Activated T-helper 2 cell treated with anti-CD3 and anti-CD28 coated beads, Interferon-gamma antibody, Interleukin-2, Interleukin-4, amounts not matched to agents 10 μg/mL and 5 μg/mL and 100 μg/mL, durations not matched to agents 14 hours and 24 hours and 36 hours (primary cell): ENCODE data around the gene IFI35. TPM values are rescaled to one million over a fixed set of nuclear protein-coding genes. Genes with fewer than 3 reads are reported as not detected.

ENCODE experiments used
- DNase-seq: peaks from one replicate; pipeline ENCODE4 v3.0.0; 2021; ENCODE audit warnings: low spot score
- H3K27ac Mint-ChIP-seq: one replicate; pipeline ENCODE4 v1.8.0; 2021; ENCODE audit warnings: mixed read lengths
- H3K27me3 Mint-ChIP-seq: one replicate; pipeline ENCODE4 v1.8.0; 2021; ENCODE audit warnings: low read depth, mixed read lengths
- H3K36me3 Mint-ChIP-seq: one replicate; pipeline ENCODE4 v1.8.0; 2021; ENCODE audit warnings: low read depth, mixed read lengths
- H3K4me1 Mint-ChIP-seq: one replicate; pipeline ENCODE4 v1.8.0; 2021; ENCODE audit warnings: low read depth, mixed read lengths
- H3K4me3 Mint-ChIP-seq: one replicate; pipeline ENCODE4 v1.8.0; 2021; ENCODE audit warnings: low read depth, mild to moderate bottlenecking, moderate library complexity, mixed read lengths
- H3K9me3 Mint-ChIP-seq: one replicate; pipeline ENCODE4 v1.8.0; 2021; ENCODE audit warnings: mixed read lengths
- intact Hi-C: fragments of 100-400 bp; cut with micrococcal nuclease; formaldehyde crosslinking; loops from one replicate; pipeline ENCODE4 v1.15.1; 2023
- total RNA-seq: library from RNA; stranded (reverse); gene quantifications from 2 replicates; pipeline ENCODE4 v1.2.3, GENCODE V29; 2022

IFI35 gene
- total RNA-seq, 1 donor from 2014 or later: 49.1 TPM

GRCh38 chr17:43020030-43020621, 13.5 kb downstream of the IFI35 start:
- no peaks in the 10 kb centered on the region for H3K9me3 Mint-ChIP-seq
- intact Hi-C loops: loop anchor here (5.0 kb wide), 3 partner anchors 152 to 462 kb away; partner anchors contain the start of genes DHX8 and NBR1
- H3K27ac Mint-ChIP-seq: no peak overlapping the region

GRCh38 chr17:43020789-43021740, 14.5 kb downstream of the IFI35 start:
- intact Hi-C loops: loop anchor here (5.0 kb wide), 3 partner anchors 151 to 461 kb away; partner anchors contain the start of genes DHX8 and NBR1
- peaks cover 26% of the 10 kb centered on the region for H3K4me1 Mint-ChIP-seq
- H3K36me3 Mint-ChIP-seq: no peaks in the 10 kb centered on the region
- H3K27me3 Mint-ChIP-seq: peaks cover 10% of the 10 kb centered on the region
- no peak overlapping the region for H3K27ac Mint-ChIP-seq
- no peaks in the 10 kb centered on the region for H3K9me3 Mint-ChIP-seq
- peak overlapping the region; percentile 82 for H3K4me3 Mint-ChIP-seq
- no peak for DNase-seq

More at GRCh38 chr17:43020030-43020621, 13.5 kb downstream of the IFI35 start:
- DNase-seq: no peak
- peak overlapping the region; percentile 52 for H3K4me3 Mint-ChIP-seq
- H3K27me3 Mint-ChIP-seq: peaks cover 7% of the 10 kb centered on the region
- H3K36me3 Mint-ChIP-seq: peaks cover 3% of the 10 kb centered on the region
- H3K4me1 Mint-ChIP-seq: peaks cover 26% of the 10 kb centered on the region

GRCh38 chr17:43021741-43022512, 15.3 kb downstream of the IFI35 start, which contains the start of gene VAT1:
Gene VAT1, minus strand, starts transcription at chr17:43022385. Its CDS starts 63 bp downstream, at chr17:43022322.
- intact Hi-C loops: loop anchor here (5.0 kb wide), 3 partner anchors 150 to 460 kb away; partner anchors contain the start of genes DHX8 and NBR1
- peaks cover 26% of the 10 kb centered on the region for H3K4me1 Mint-ChIP-seq
- no peaks in the 10 kb centered on the region for H3K9me3 Mint-ChIP-seq
- DNase-seq: peak; percentile 49
- H3K36me3 Mint-ChIP-seq: no peaks in the 10 kb centered on the region
- H3K4me3 Mint-ChIP-seq: peak within 1 kb of the TSS; percentile 82
- H3K27ac Mint-ChIP-seq: no peak within 1 kb of the TSS
- peaks cover 11% of the 10 kb centered on the region for H3K27me3 Mint-ChIP-seq

- intact Hi-C loops: loop anchor here (5.0 kb wide), 3 partner anchors 148 to 458 kb away; partner anchors contain the start of genes DHX8 and NBR1
- peak within 1 kb of the TSS; percentile 90 for H3K4me3 Mint-ChIP-seq
- no peaks in the 10 kb centered on the region for H3K36me3 Mint-ChIP-seq
- no peaks in the 10 kb centered on the region for H3K9me3 Mint-ChIP-seq
- peaks cover 16% of the 10 kb centered on the region for H3K4me1 Mint-ChIP-seq
- peak; percentile 69 for DNase-seq
- H3K27ac Mint-ChIP-seq: peak within 1 kb of the TSS; percentile 84
- peaks cover 11% of the 10 kb centered on the region for H3K27me3 Mint-ChIP-seq
Observed at GRCh38 chr17:43024407-43025289, 18.1 kb downstream of the IFI35 start, which contains the start of gene RND2. Gene RND2, plus strand, starts transcription at chr17:43025231. Its CDS starts 117 bp downstream, at chr17:43025348.

DNA sequence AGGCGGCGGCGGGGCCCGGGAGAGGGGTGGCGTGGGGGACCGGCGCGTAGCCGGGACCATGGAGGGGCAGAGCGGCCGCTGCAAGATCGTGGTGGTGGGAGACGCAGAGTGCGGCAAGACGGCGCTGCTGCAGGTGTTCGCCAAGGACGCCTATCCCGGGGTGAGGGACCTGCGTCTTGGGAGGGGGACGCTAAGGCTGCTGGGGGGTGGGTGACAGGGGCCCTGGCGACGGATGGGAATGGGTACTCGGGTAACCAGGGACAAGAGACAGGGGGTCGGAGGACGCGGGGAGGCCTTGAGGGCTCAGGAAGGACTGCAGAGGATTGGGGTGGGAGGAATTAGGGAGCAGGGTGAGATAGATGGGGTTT, 18.7 kb downstream of the IFI35 start:
- H3K4me3 Mint-ChIP-seq: peak overlapping the region; percentile 55
- peaks cover 11% of the 10 kb centered on the region for H3K27me3 Mint-ChIP-seq
- no peak overlapping the region for H3K27ac Mint-ChIP-seq
- no peak for DNase-seq
- no peaks in the 10 kb centered on the region for H3K9me3 Mint-ChIP-seq
- H3K36me3 Mint-ChIP-seq: no peaks in the 10 kb centered on the region
- peaks cover 12% of the 10 kb centered on the region for H3K4me1 Mint-ChIP-seq
- intact Hi-C loops: no loop called here

DNA sequence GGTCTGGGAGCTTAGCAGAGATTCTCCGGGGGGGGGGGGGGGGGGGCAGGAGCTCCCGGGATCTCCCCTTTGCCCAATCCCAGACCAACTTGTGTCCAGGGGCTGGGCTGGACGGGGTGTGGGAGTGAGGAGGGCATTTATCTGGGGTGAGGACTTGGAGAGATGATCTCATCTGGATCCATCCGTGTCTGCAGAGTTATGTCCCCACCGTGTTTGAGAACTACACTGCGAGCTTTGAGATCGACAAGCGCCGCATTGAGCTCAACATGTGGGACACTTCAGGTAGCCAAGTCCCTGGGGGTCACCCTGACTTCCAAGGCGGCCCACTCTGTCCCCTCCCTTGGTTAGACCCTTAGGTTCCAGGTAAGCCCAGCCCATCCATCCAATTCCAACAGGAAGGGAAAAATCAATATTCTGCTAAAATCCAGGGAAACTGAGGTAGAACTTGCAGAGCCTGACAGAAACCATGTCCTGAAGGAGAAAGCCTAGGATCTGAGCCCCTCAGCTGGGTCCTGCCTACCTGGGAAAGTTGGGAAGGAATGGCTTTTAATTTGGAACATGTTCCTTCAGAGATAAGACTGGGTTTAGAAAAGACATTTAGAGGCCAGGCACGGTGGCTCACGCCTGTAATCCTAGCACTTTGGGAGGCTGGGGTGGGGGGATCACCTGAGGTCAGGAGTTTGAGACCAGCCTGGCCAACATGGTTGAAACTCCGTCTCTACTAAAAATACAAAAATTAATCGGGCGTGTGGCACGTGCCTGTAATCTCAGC, 19.4 kb downstream of the IFI35 start:
- Mint-ChIP-seq H3K27ac (no peak overlapping the region), H3K27me3 (peaks cover 11% of the 10 kb centered on the region), H3K9me3 (no peaks in the 10 kb centered on the region), H3K36me3 (no peaks in the 10 kb centered on the region), H3K4me3 (no peak overlapping the region), H3K4me1 (peaks cover 10% of the 10 kb centered on the region)
- DNase-seq: no peak
- intact Hi-C loops: no loop called here

DNA sequence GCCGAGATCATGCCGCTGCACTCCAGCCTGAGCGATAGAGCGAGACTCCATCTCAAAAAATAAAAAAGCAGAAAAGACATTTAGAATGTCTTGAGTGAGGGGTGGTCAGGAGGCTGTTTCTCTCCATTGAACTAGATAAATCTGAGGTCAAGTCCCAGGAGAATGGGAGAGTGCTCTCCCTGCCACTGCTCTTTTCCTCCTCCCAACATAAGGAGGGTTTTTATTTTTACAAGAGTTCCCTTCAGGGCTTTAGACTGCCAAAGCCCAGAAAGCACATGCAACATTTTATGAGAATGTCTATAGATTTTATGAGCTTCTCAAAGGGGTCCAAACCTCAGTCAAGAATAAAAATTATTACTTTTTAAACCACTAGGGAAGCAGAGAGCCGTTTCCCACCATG, 20.0 kb downstream of the IFI35 start:
- Mint-ChIP-seq H3K27me3 (peaks cover 11% of the 10 kb centered on the region), H3K36me3 (no peaks in the 10 kb centered on the region), H3K9me3 (no peaks in the 10 kb centered on the region), H3K4me1 (peaks cover 7% of the 10 kb centered on the region), H3K4me3 (no peak overlapping the region), H3K27ac (no peak overlapping the region)
- no peak for DNase-seq
- intact Hi-C loops: no loop called here

DNA sequence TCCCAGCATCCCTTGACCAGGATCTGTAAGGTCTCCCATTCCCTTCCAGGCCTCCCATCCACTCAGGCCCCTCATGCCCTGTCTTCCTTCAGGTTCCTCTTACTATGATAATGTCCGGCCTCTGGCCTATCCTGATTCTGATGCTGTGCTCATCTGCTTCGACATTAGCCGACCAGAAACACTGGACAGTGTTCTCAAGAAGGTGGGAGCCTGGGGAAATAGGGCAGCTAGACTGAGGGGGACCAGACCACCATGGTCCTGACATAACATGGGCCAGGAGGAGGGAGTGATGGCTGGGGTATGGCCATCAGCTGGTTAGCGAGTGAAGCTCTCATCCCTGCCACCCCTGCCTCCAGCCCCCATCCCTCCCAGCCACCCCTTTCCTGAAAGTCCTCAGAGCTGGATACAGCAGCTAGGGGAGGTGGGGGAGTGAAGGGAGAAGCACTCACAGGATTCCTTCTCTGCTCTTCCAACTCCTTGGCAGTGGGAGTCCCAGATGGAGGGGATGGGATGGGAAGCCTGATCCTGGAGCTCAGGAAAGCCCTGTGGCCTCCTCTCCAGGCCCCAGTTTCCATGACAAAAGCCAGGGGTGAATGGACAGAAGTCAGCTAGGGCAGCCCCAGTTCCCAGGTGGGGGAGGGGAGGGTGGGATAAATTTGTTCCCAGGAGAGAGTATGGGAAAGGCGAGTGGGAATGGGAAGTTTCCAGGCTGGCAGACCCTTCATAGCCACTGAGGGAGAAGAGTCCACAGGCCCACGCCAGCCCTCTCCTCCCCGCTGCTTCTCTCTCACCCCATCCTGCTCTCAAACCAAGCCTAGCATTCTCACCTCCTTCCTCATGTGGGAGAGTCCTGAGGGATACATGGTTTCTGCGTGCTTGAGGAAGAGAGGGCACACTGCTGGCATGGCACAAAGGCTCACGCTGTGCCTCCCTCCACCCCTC, 20.8 kb downstream of the IFI35 start:
- no peak overlapping the region for H3K4me3 Mint-ChIP-seq
- intact Hi-C loops: no loop called here

DNA sequence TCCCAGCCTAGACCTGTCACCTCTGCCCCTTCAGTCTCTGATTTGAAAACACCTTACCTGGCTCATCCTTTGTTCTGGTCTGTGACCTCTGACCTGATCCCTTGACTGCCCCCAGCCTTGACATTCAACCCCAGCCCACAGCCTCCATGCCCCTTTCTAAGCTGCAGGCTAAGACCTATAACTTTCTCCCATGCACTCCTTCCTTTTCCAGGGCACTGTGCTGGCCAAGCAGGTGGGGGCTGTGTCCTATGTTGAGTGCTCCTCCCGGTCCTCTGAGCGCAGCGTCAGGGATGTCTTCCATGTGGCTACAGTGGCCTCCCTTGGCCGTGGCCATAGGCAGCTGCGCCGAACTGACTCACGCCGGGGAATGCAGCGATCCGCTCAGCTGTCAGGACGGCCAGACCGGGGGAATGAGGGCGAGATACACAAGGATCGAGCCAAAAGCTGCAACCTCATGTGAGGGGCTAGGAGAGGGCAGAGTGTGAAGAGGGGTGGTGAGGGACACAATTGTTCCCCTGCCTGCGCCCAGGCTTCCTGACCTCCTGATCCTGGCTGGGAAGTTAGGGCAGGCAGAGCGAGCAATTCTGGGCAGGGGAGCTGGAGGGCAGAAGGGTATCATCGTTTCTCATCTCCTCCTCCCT, 21.8 kb downstream of the IFI35 start:
- no peaks in the 10 kb centered on the region for H3K36me3 Mint-ChIP-seq
- peaks cover 7% of the 10 kb centered on the region for H3K4me1 Mint-ChIP-seq
- H3K27ac Mint-ChIP-seq: no peak overlapping the region
- no peak for DNase-seq
- intact Hi-C loops: no loop called here
- no peaks in the 10 kb centered on the region for H3K9me3 Mint-ChIP-seq
- H3K27me3 Mint-ChIP-seq: peaks cover 11% of the 10 kb centered on the region
- no peak overlapping the region for H3K4me3 Mint-ChIP-seq

More for the DNA sequence above, 20.8 kb downstream of the IFI35 start:
- DNase-seq: no peak
- H3K27me3 Mint-ChIP-seq: peaks cover 11% of the 10 kb centered on the region
- no peaks in the 10 kb centered on the region for H3K9me3 Mint-ChIP-seq
- H3K27ac Mint-ChIP-seq: no peak overlapping the region
- peaks cover 7% of the 10 kb centered on the region for H3K4me1 Mint-ChIP-seq
- no peaks in the 10 kb centered on the region for H3K36me3 Mint-ChIP-seq

DNA sequence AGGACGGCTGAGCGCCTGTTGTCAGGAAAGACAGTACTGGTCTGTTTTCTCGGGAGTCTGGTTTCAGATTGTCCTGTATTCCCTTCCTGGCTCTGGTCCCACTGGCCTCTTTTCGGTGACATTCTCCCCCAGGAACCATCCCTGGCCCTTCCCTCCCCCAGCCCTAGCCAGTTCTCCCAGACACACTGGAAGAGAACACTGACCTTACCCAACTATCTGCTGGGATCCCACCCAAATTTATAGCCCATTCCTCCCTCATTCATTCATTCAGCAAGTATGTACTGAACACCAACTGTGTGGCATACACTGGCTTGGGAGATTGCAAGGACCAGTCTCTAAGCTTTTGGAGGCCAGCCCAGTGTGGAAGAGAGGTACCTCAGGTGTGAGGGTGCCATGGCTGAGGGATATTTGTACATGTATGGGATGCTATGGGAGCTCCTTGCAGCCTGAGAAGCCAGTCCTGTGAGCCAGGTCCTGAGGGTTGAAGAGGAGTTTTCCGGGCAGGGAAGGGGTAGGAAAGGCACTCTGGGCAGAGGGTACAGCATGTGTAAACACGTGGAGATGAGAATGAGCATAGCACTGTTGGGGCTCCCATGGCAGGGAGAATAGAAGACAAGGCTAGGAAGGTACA, 23.7 kb downstream of the IFI35 start:
- no peaks in the 10 kb centered on the region for H3K9me3 Mint-ChIP-seq
- peaks cover 4% of the 10 kb centered on the region for H3K27me3 Mint-ChIP-seq
- no peak overlapping the region for H3K4me3 Mint-ChIP-seq
- no peaks in the 10 kb centered on the region for H3K36me3 Mint-ChIP-seq
- DNase-seq: no peak
- H3K27ac Mint-ChIP-seq: no peak overlapping the region
- intact Hi-C loops: no loop called here
- no peaks in the 10 kb centered on the region for H3K4me1 Mint-ChIP-seq
